Femur (tissue), 1 donor: ENCODE results near the gene INTS13.
"Not testable (repeated sequence)": the region's sequence is repeated elsewhere in the genome, so short reads cannot be mapped to it uniquely, and the experiment has no call there.

Experiments
- DNase-seq: peaks from one replicate; pipeline ENCODE4 v3.0.0-alpha.2; 2017

INTS13 gene

GRCh38 chr12:26868447-26869103, 69.2 kb downstream of the INTS13 start:
- no peak for DNase-seq

GRCh38 chr12:26867080-26867479, 70.7 kb downstream of the INTS13 start:
- DNase-seq, result no peak

GRCh38 chr12:26863515-26863914, 74.3 kb downstream of the INTS13 start:
- no peak for DNase-seq

- not testable (repeated sequence) for DNase-seq
Observed at GRCh38 chr12:26862787-26863186, 75.0 kb downstream of the INTS13 start.

GRCh38 chr12:26861690-26862089, 76.1 kb downstream of the INTS13 start:
- no peak for DNase-seq

- DNase-seq, result no peak
Observed at GRCh38 chr12:26857465-26858176, 80.2 kb downstream of the INTS13 start.

GRCh38 chr12:26855337-26855736, 82.4 kb downstream of the INTS13 start:
- no peak for DNase-seq
